GM12892 (cell line): ENCODE data around the gene TGDS.

ENCODE experiments used
- POLR2A ChIP-seq: IDR thresholded peaks from 2 replicates; pipeline ENCODE4 v1.6.1; 2011; ENCODE audit warnings: low read depth, low read length, control low read depth
- POLR2AphosphoS5 ChIP-seq: IDR thresholded peaks from 2 replicates; pipeline ENCODE4 v1.6.1; 2011; ENCODE audit warnings: low read depth, low read length, control low read depth
- TAF1 ChIP-seq: IDR thresholded peaks from 2 replicates; pipeline ENCODE4 v1.6.1; 2011; ENCODE audit warnings: low read depth, mild to moderate bottlenecking, control low read depth, low read length, borderline replicate concordance

DNA sequence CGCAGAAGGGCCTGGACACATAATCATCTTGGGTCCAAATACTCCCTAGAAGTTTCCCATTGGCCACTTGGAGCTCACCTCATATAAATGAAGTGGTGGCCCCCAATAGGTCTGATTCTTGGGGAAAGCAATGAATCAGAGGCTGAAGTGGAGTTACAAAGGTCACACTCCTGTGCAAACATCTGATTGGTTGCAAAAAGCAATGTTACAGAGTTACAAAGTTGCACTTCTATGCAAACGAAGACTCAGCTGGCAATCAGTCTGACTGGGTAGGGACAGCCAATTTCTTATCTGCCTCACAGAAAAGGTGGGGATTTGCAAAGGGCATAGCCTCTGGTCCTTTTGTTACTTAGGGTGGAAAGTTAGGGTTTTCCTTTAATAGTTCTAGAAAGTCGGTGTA, 3.9 kb upstream of the TGDS start:
- TF ChIP-seq POLR2A (no peak), POLR2AphosphoS5 (no peak), TAF1 (no peak)
